G401.6 (cell line): ENCODE data around the gene LRRC2.
"Not testable (repeated sequence)": the region's sequence is repeated elsewhere in the genome, so short reads cannot be mapped to it uniquely, and the experiment has no call there.

ENCODE experiments used
- FAIRE-seq: peaks from 2 replicates; lab custom pipeline; 2012; peaks lifted over from hg19 to GRCh38; lab: Jason Lieb, UNC

The LRRC2 gene

DNA sequence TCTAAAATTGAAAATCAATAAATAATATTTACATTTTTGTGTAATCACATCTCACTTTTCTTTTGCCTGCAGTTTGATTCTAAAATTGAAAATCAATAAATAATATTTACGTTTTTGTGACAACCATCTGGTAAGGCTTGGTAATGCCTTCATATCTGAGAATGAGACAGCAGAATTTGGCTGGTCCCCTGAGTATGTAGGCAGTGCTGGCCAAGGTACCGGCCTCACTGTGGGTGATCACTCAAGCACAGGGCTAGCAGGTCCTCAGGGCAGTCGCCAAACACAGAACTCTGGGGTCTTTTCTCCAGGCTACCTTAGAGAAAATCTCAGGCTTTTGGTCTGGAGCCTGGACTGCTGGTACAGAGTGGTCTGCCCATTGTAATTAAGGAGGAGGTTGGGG, 42.1 kb downstream of the LRRC2 start:
- no peak for FAIRE-seq

DNA sequence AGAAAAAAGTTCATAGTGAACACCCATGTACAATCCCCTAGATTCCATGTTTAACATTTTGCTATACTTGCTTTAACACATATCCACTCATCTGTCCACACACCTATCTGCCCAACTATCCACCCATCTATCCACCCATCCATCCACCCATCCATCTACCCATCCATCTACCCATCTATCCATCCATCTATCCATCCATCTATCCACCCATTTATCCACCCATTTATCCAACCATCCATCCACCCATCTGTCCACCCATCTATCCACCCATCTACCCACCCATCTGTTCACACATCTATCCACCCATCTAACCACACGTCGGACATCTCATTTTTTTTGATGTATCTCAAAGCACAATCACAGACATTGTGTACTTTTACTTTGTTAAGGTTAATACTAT, 42.5 kb downstream of the LRRC2 start:
- FAIRE-seq: no peak

DNA sequence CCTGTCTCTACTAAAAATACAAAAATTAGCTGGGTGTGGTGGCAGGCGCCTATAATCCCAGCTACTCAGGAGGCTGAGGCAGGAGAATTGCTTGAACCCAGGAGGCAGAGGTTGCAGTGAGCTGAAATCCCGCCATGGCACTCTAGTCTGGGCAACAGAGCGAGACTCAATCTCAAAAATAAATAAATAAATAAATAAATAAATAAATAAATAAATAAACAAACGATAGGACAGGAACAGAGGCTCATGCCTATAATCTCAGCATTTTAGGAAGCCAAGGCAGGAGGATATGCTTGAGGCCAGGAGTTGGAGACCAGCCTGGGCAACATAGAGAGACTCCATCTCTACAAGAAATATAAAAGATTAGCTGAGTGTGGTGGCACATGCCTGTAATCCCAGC, 43.9 kb downstream of the LRRC2 start:
- FAIRE-seq: not testable (repeated sequence)

DNA sequence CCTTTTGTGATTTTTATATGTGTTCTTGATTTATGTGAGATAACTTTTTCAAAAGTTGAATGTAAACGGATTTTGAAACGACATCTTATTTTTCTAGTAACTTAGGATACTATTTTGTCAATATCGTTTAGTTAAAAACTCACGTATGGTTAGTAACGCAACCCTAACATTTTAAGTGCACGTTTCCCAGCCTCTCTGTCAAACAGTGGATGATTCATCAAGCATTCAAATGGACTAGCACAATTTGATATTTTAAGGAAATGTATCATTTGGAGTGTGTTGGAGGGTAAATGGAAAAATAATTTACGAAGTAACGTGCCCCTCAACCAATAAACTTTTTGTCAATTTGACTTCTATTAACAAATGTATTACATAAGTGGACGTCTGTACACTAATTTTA, 45.0 kb downstream of the LRRC2 start:
- no peak for FAIRE-seq

DNA sequence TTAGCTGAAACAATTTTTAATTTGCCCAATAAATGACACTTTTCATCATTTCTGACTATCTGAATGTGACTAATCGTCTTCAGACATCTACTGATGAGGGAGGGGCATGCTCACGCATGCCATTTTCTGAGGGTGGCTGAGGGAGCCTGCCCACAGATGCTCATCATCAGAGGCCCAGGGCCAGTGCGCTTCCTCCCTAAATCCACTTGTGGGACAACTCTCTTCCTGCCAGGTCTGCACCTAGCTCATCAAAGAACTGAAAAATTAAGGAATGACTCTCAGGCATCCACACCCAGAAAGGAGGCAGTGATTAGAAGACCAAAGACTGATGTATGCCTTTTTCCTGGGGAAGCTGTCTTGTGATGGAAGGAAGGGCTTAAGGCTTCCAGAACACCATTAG, 45.6 kb downstream of the LRRC2 start:
- FAIRE-seq: no peak

DNA sequence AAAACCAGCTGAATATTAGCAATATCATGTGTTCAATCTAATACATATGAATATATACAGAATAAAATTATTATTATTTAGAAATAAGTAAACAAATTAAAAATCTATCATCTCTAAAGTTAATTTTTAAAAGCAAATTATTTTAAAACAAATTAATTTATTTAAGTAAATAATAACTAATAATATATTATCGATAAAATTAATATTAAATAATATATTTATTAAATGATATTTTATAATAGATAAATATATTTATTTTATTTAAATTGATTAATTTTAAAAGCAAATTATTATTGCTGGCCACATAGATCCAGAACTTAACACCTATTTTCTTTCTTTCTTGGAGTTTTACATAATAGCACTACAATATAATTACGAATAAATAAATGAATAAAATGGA, 46.1 kb downstream of the LRRC2 start:
- peak; percentile 99 for FAIRE-seq

DNA sequence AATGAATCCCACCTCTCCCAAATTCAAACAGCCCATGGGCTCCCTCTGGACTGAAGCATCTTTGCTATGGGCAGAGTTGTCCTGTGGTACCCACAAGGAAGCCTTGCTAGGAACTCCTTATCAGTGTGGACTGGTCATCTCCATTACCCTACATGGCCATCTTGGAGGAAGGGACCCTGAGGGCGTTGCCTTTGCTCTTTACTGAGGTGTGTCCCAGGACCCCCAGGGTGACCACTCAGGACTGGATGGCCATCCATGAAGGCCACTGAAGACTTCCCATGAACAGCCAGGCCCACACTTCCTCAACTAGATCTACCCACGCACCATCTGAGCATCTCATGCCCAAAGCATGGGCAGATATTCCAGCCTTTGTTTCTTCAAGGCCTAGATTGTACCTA, 48.3 kb downstream of the LRRC2 start:
- no peak for FAIRE-seq

DNA sequence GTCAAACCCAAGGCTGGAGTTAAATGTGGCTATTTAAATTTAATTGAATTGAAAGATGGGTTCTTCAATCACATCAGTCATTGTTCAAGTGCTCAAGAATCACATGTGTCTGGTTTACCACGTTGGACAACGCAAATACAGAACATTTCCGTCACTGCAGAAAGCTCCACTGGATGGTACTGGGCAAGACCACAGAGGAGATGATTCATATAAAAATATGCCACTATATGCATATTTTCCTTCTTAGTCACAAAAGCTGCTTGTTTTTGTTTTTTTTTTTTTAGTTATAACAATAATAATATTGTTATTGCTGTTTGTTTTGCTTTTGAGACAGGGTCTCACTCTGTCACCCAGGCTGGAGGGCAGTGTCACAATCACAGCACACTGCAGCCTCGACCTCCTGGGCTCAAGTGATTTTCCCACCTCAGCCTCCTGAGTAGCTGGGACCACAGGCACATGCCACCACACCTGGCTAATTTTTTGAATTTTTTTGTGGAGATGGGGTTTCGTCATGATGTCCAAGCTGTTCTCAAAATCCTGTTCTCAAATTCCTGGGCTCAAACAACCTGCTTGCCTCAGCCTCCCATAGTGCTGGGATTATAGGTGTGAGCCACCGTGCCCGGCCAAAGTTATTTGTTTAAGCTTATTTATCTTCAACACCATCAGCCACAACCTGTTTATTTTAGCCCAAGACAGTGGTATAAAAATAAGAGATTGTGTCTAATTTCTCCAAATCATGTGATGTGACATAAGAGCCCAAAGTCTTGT, 48.9 kb downstream of the LRRC2 start:
- no peak for FAIRE-seq

DNA sequence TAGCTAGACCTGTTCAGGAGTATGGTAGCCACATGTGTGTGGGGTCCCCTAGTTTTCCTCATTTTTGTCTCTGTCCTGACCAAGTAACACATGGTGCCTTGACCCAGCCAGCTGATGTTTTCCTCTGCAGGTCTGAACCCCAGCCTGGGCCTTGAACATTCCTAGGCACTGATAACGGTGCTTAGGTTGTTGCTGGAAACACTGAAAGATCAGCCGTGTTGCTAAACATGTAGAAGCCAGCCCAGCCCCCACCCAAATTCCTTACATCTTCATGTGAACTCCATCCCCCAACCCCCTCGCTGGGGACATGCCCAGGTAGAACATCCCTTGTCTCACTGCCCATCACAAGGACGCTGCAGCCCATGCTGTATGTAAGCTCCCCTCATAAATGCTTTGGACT, 49.6 kb downstream of the LRRC2 start:
- no peak for FAIRE-seq

DNA sequence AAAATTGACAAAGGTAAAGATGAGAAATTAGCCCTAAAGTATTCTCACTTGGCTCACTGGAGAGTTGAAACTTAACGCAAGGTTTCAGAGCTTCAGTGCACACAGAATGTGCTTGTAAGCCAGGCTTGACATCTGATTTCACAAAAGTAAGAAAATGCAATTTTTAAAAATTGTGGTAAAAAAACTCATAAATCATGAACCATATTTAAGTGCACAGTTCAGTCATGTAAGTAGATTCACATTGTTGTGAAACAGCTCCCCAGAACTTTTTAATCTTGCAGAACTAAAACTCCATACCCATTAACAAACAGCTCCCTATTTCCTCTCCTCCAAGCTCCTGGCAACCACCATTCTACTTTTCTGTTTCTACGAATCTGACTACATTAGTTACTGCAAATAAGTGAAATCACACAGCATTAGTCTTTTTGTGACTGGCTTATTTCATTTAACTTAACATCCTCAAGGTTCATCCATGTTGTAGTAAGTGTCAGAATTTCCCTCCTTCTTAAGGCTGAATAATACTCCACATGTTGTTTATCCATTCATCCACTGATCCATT, 53.8 kb downstream of the LRRC2 start:
- FAIRE-seq: no peak

DNA sequence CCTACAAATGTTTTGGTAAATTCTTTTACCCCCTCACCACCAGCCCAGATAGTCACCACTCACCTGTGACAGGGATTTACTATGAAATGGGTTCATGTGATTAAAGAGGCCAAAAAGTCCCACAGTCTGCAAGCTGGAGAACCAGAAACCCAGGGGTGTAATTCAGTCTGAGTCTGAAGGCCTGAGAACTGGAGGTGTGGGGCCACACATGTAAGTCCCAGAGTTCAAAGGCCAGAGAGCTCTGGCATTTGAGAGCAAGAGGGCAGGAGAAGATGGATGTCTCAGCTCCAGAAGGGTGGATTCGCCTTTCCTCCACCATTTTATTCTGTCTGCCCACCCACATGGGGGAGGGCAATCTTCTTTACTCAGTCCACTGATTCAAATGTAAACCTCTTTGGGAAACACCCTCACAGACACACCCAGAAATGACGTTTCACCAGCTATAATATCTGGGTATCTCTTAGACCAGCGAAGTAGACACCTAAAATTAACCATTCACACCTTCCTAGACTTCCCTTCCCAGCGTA, 56.4 kb downstream of the LRRC2 start:
- FAIRE-seq: no peak

DNA sequence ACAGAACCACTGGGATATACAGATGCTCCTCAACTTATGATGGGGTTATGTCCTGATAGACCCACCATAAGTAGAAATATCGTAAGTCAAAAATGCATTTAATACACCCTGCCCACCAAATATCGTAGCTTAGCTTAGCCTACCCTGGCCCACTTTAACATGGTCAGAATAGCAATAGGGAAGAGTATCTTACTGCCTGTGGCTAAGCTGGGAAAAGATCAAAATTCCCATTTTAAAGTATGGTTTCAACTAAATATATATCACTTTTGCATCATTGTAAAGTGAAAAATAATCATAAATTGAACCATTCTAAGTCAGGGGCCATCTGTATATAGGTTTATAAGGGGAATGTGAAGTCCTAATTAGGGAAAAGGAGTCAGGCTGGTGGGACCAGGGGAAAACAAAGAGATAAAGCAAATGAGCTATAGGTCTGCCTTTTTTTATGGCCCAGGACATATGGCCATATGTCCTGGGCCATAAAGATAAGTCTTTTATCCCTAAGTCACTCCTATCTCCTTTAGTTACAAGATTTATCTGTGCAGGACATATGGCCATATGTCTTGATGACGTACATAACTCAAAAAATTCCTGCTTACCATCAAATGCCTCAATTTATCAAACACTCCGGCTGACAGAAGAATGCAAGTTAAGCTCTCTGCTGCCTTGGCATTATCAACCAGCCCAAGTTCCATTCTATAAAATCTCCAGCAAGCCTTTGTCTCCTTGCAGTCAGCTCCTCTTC, 57.1 kb downstream of the LRRC2 start:
- no peak for FAIRE-seq

DNA sequence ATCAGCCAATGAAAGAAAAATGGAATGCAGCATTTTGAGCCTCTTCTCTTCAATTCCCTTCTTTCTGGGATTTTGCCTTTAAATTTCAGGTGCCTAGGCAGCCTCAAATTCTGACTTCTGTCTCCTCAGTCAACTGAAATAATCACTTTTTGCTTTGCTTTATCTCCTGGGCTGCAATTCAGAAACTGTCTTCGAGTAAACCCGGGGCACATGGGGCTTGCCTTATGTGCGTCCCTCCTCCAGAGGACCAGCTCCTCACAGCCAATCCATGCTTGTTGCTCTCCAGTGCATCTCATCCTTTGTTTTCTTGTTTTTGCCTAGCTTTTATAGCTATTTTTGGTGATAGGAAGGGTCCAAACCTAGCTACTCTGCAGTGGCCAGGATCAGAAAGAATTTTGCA, 59.6 kb downstream of the LRRC2 start:
- FAIRE-seq: no peak

DNA sequence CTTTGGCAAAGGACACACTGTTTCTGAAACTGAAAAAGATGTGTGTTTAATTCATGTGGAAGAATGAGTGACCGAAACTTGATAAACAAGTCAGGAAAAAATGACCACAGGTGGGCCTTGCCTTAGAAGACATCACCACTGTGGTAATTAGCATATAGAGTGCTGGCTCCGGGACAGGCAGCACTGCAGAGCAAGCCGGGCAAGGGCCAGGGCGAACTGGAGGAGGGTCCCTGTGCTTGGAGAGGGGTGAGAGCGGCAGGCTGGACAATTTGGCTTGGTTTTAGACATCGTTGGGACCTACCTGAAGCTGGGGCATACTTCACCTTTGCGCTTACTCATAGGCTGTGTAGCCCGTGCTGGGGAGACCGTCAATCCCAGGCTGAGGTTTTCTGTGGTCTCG, 60.1 kb downstream of the LRRC2 start:
- no peak for FAIRE-seq

DNA sequence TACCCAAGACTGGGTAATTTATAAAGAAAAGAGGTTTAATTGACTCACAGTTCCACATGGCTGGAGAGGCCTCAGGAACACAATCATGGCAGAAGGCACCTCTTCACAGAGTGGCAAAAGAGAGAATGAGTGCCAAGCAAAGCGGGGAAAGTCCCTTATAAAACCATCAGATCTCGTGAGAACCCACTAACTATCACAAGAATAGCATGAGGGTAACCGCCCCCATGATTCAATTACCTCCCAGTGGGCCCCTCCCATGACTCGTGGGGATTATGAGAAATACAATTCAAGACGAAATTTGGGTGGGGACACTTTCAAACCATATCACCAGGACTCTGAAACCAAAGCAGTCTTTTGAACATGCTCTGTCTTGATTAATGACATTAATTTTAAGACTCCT, 61.3 kb downstream of the LRRC2 start:
- FAIRE-seq: no peak

DNA sequence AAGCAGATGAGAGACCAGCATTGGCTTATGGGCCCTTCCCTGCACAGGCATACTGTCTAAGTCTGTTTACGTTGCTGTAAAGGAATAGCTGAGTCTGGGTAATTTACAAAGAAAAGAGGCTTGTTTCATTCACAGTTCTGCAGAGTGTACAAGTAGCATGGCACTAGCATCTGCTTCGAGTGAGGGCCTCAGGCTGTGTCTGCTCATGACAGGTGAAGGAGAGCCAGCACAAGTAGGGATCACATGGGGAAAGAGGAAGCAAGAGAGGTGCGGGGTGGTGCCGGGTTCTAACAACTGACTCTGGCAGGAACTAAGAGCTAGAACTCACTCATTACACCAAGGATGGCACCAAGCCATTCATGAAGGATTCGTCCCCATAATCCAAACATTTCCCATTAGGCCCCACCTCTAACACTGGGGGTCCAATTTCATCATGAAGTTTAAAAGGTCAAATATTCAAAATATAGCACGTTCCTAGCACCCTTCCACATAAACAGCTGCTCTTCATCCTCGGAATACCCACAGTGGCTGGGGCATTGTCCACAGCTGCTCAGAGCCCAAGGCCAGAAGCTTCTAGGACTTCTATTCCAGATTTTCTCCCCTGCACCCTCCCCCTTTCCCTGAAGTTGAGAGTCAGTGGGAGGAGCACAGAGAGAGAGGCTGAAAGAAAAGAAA, 62.8 kb downstream of the LRRC2 start:
- no peak for FAIRE-seq

DNA sequence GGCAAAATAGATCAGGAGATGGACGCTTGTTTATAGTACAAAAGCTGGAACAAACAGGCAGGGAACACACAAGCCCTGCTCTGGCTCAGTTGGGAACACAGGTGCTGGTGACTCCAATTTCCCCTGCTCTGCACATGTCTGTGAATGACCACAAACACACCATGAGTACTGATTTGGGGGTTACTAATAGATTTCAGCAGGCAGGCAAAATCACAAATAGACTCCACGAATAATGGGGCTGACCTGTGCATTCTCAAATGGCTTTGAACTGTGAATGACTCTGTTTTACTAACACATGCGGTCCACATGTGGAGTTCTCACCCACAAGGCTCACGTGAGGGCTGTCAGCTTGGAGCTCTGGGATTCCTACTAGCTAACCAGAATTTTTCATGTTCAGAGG, 64.4 kb downstream of the LRRC2 start:
- FAIRE-seq: no peak

DNA sequence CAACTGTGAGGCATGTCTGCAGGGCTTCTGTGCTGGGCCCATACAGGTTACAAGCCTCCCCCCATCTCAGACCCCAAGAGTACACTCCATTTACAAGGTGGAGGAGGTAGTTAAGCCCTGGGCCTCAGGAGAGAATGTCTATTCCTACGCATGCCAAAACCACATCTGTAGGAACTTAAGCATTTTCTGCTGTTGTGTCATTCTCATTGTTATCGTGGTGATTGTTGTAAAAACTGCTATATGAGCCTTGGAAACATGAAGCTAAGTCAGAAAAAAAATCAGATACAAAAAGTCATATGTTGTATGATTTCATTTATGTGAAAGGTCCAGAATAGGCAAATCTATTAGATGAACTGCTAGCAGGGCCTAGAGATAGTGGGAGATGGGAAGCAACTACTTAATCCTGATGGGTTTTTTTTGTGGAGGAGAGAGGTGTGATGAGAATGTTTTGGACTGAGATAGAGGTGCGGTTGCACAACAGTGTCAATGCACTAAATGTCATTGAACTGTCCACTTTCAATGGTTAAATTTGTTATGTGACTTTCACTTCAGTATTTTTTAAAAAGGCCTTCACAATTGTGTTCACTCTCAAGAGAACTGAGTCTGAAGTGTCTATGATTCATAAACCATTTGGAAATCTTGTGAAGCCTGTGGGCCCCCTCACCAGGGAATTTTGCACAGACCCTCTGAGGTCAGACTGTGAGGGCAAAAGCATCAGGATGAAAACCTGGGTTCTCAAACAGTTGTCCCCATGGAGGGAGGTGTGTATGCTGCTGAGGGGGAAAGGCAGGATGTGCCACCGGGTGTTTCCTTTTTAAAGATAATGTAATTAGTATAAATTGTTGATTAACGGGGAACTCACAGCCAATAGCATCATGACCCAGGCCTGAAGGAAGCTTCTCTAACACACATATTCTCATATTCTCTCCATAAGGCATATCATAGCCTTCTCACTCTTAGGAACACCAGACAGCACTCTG, 65.2 kb downstream of the LRRC2 start:
- no peak for FAIRE-seq

DNA sequence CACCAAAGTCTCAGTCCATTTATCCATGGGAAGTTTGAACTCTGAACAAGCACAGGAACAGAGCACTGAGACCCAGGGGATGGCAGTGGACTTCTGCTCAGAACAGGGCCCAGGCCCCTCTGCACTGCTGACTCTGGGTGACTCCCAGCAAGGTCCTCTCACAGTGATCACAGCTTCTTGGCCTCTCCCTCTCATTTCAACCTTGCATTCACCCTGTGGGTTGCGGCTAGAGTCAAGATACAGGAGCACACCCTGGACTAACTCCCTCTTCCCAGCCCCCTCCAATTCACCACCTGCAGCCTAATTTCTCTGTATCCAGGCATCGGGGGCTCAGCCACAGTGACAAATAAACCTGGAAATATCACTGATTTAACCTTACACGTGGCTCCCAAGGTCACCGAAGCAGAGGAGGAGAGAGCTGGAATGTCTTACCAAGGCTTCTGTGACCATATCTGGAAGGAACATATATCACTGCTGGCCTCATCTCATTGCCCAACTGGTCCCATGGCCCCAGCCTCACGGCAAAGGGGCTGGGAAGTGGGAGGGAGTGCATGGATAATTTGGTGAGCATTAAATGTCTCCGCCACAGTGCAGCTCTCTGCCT, 67.1 kb downstream of the LRRC2 start:
- no peak for FAIRE-seq

DNA sequence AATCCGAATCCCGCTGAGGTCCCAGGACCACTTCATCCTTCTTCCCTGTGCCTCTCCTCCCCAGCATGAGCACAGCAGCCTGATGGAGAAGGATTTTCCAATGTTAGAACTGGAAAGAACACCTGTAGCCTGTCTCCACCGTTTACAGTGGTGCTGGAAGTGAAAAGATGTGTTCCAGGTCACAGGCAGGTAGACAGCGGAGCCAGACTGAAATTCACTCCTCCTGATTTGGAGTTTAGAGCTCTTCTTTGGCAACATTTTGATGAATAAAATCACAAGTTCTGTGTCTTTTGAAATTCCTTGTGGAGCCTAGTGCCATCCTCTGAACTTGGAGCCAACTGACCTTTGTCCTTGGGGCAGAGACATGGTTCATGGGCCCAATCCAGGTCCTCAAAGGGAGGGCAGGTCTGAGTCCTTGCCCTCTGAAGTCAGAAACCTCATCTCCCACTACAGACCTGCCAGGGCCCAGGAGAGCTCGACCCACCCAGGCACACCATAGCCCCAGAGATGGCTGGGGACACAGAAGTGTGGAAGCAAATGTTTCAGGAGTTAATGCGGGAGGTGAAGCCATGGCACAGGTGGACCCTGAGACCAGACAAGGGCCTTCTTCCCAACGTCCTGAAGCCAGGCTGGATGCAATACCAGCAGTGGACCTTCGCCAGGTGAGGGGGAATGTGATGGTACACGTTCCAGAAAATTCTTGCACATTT, 68.4 kb downstream of the LRRC2 start, which contains the start of gene RTP3:
TSS of gene RTP3 (plus strand) at position 421 of the 710 bp plus-strand sequence. CDS start at position 508, 87 bp downstream.
- no peak for FAIRE-seq
